Measurements from ENCODE around the gene BRPF1. TPM values are rescaled to one million over a fixed set of nuclear protein-coding genes. Genes with fewer than 3 reads are reported as not detected.

Gene BRPF1
- total RNA-seq, 1 donor from 2014 or later = 27.1 TPM

DNA sequence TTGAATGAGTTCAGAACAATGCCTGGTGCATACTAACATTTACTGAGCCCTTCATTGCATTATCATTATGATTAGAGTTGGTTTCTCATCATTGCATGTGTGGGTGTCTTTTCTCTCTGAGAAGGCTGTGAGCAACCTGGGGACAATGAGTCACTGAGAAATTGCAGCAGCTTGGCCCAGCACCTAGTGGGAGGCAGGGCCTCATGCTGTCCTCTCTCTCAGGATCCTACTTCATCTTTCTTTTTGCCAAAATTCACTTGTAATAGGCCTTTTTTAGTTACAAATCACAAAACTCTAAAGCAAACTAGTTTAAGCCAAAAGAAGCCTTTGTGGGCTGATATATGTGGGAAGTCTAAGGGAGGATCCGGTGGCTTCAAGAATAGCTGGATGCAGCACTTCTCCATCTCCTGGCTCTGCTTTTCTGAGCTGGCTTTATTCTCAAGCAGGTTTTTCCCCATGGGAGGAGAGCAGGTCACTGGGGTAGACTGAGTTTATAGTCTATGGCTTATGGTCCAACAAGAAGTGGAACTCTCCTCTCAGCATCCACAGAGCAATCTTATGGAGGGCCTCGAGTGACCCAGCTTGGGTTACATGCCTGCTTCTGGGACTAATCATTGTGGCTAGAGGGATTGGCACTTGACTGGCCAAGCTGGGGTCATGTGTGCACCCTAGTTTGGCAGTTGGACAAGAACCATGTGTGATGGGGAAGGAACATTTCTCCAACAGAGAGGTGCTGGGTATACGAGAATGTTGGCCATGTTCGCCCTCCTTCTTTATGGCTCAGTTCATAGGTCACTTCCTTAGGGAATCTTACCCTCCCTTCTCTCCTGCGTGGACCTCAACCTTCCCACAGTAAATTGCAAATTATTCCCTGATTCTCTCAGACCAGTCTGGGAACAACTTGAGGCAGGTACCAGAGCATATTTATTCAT lies 46.9 kb downstream of the BRPF1 start:
- no peak overlapping the region for H3K27ac Mint-ChIP-seq
- H3K4me3 Mint-ChIP-seq = no peak overlapping the region
- DNase-seq (ENCODE audit: low spot score in 2 of 2, unreplicated experiment in 2 of 2) = no peak

DNA sequence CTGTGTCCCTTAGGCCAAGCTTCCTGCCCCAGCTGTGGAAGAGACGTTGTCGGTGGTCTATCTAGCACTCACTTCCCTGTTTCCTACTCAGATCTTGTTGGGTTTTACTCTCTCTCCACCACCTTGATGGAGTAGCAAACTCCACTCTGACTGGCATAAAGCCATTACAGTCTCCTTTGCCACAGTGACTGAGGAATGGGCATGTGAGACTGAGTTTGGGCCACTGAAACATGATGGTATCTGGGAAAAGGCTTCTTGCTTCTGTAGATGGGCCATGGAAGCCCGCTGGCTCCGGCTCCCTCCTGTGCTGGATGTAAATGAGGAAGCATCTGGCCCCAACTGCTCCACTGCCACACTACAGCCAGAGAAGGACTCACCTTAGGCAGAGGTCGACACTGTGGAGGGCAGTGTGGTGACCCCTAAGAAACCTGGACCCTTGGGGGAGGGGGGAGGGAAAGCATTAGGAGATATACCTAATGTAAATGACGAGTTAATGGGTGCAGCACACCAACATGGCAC lies 47.6 kb downstream of the BRPF1 start:
- no peaks in the 10 kb centered on the region for H3K9me3 Mint-ChIP-seq
- H3K4me1 Mint-ChIP-seq = no peaks in the 10 kb centered on the region
- no peak overlapping the region for H3K27ac Mint-ChIP-seq
- TF ChIP-seq, protein P1, sequence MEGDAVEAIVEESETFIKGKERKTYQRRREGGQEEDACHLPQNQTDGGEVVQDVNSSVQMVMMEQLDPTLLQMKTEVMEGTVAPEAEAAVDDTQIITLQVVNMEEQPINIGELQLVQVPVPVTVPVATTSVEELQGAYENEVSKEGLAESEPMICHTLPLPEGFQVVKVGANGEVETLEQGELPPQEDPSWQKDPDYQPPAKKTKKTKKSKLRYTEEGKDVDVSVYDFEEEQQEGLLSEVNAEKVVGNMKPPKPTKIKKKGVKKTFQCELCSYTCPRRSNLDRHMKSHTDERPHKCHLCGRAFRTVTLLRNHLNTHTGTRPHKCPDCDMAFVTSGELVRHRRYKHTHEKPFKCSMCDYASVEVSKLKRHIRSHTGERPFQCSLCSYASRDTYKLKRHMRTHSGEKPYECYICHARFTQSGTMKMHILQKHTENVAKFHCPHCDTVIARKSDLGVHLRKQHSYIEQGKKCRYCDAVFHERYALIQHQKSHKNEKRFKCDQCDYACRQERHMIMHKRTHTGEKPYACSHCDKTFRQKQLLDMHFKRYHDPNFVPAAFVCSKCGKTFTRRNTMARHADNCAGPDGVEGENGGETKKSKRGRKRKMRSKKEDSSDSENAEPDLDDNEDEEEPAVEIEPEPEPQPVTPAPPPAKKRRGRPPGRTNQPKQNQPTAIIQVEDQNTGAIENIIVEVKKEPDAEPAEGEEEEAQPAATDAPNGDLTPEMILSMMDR (IDR thresholded peaks at IDR 0.05; ENCODE audit: unreplicated experiment) = no peak
- no peak for DNase-seq (ENCODE audit: low spot score in 2 of 2, unreplicated experiment in 2 of 2)
- H3K27me3 Mint-ChIP-seq (ENCODE audit: low read depth) = no peaks in the 10 kb centered on the region
- no peak overlapping the region for H3K4me3 Mint-ChIP-seq
- peaks cover 15% of the 10 kb centered on the region for H3K36me3 Mint-ChIP-seq

More for the DNA sequence above, 46.9 kb downstream of the BRPF1 start:
- Mint-ChIP-seq H3K4me1 (no peaks in the 10 kb centered on the region), H3K9me3 (no peaks in the 10 kb centered on the region), H3K27me3 (ENCODE audit: low read depth) (no peaks in the 10 kb centered on the region), H3K36me3 (peaks cover 14% of the 10 kb centered on the region)
- TF ChIP-seq, protein P1 (IDR thresholded peaks at IDR 0.05; ENCODE audit: unreplicated experiment) = no peak

DNA sequence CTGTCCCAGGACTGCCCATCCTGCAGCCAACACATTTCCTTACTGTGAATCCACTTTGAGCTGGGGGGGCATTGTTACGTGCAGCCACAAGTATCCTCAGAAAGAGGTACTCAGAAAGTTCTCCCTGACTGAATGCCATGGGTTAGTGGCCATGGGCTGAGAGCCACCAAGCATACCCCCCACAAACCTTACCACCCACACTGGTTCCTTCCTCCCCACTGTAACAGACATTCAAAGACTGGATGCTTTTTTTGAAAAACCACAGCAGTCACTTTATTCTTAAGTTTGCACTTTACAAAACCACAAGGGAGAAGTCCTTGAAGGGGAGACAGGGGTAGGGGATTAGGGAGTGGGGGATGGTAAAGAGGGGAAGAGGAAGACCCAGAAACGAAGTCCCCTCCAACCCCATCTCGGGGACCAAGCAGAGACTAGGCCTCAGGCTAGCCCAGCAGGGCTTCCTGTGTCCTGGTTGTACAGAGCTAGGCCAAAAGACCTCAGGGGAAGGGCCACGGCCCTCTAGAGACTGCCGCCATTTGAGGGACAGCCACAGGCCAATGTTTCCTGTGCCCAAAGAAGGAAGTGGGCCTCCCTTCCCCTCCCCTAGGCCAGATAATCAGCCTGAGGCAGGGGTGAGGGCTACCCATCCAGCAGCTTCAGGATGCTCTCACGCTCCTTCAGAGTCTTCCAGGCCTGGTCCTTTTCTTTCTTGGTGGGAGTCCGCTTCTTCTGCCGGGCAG lies 48.4 kb downstream of the BRPF1 start:
- Mint-ChIP-seq H3K4me3 (no peak overlapping the region), H3K27ac (no peak overlapping the region), H3K9me3 (no peaks in the 10 kb centered on the region), H3K36me3 (peaks cover 17% of the 10 kb centered on the region), H3K27me3 (ENCODE audit: low read depth) (no peaks in the 10 kb centered on the region), H3K4me1 (no peaks in the 10 kb centered on the region)
- TF ChIP-seq, protein P1 (IDR thresholded peaks at IDR 0.05; ENCODE audit: unreplicated experiment) = no peak
- DNase-seq (ENCODE audit: low spot score in 2 of 2, unreplicated experiment in 2 of 2) = no peak

DNA sequence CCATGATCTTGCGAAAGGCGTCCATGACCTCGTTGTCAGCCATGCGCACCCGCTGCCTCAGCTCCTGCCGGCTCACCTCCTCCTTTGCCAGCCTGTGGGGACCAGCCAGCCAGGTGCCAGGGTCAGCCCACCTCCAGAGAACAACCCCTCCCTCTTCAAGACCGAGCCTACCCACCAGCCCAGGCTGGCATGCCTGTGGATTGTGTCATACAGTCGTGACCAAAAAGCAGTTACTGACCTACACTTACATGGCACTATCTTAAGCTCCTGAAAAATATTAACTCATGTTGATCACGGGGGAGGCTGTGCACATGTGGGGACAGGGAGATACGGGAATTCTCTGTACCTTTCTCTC lies 48.9 kb downstream of the BRPF1 start:
- no peak overlapping the region for H3K4me3 Mint-ChIP-seq
- H3K36me3 Mint-ChIP-seq = peaks cover 20% of the 10 kb centered on the region
- no peaks in the 10 kb centered on the region for H3K9me3 Mint-ChIP-seq
- no peaks in the 10 kb centered on the region for H3K27me3 Mint-ChIP-seq (ENCODE audit: low read depth)
- no peak for DNase-seq (ENCODE audit: low spot score in 2 of 2, unreplicated experiment in 2 of 2)
- no peaks in the 10 kb centered on the region for H3K4me1 Mint-ChIP-seq
- TF ChIP-seq, protein P1 (IDR thresholded peaks at IDR 0.05; ENCODE audit: unreplicated experiment) = no peak
- H3K27ac Mint-ChIP-seq = no peak overlapping the region

DNA sequence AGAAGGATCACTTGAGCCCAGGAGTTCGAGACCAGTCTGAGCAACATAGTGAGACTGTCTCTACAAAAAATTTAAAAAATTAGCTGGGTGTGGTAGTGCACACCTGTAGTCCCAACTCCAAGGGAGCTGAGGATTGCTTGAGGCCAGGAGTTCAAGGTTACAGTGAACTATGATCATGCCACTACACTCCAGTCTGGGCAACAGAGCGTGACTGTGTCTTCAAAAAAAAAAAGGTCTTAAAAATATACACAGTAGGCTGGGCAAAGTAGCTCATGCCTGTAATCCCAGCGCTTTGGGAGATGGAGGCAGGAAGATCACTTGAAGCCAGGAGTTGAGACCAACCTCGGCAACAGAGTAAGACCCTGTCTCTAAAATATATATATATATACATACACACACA lies 49.4 kb downstream of the BRPF1 start:
- Mint-ChIP-seq H3K4me1 (no peaks in the 10 kb centered on the region), H3K27ac (no peak overlapping the region), H3K36me3 (peaks cover 22% of the 10 kb centered on the region), H3K27me3 (ENCODE audit: low read depth) (no peaks in the 10 kb centered on the region), H3K9me3 (no peaks in the 10 kb centered on the region), H3K4me3 (no peak overlapping the region)
- no peak for DNase-seq (ENCODE audit: low spot score in 2 of 2, unreplicated experiment in 2 of 2)
- TF ChIP-seq, protein P1 (IDR thresholded peaks at IDR 0.05; ENCODE audit: unreplicated experiment) = no peak
